ENCODE measurements around the gene LIF.

LIF gene

DNA sequence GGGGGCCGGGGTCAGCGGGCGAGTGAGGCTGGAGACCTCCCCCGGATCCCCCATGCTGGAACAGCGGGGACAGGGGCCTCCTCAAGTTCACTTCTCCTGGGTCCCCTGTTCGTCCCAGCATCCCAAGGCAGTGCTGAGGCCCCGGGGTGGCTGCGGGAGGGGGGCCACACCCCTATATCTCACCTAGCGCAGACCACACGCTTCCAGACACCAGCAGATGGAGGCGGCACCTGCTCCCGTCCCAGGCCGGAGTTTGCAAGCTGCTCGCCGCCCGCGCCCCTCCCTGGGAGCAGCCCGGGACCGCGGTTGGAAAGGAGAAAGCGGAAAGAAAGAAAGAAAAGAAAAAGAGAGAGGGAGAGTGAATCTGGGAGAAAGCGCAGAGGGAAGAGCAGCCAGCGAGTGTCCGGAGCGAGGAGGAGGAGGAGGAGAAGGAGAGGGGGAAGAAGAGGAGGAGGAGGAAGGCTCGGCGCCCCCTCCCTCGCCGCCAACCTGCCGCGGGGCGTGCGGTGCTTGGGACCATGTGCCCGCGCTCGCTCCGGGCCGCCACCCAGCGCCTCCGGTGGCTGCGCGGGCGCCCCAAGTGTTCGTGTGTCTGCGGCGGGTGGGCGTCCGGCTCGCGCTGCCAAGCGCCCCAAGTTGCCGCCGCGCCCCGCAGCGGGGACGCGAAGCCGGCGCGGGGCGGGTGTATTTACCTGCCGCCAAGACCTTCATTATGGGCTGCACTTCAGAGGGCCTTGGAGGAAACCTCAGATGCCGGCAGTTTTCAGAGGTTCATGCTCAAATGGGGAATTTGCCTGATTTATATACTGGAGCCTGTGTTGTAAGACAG is at the start of gene LIF (continued):
- no peak for TF ChIP-seq ZNF555 (tag by site-specific recombination; conservative IDR thresholded peaks at IDR 0.05)
- peak; percentile 48; the same call in 1 of the 2 replicates for TF ChIP-seq ZNF660 (tag by site-specific recombination; IDR thresholded peaks at IDR 0.05)
- no peak for TF ChIP-seq ZNF501 (tag by site-specific recombination; IDR thresholded peaks at IDR 0.05)
- TF ChIP-seq SP7 (tag by site-specific recombination; IDR thresholded peaks at IDR 0.05) = peak; percentile 66
- TF ChIP-seq ZBTB8A (tag by site-specific recombination; IDR thresholded peaks at IDR 0.05) = peak; percentile 72
- TF ChIP-seq, protein P1, sequence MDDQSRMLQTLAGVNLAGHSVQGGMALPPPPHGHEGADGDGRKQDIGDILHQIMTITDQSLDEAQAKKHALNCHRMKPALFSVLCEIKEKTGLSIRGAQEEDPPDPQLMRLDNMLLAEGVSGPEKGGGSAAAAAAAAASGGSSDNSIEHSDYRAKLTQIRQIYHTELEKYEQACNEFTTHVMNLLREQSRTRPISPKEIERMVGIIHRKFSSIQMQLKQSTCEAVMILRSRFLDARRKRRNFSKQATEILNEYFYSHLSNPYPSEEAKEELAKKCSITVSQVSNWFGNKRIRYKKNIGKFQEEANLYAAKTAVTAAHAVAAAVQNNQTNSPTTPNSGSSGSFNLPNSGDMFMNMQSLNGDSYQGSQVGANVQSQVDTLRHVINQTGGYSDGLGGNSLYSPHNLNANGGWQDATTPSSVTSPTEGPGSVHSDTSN (CRISPR knock-in tag; IDR thresholded peaks at IDR 0.05) = 0 out of 2 replicates have a peak, but pooled peaks have one; percentile 47
- no peak for TF ChIP-seq ZNF23 (tag by site-specific recombination; IDR thresholded peaks at IDR 0.05; ENCODE audit: borderline replicate concordance)
- peak; percentile 97 for TF ChIP-seq ZNF366 (tag by site-specific recombination; conservative IDR thresholded peaks at IDR 0.05)
- no peak for TF ChIP-seq ZNF121 (tag by site-specific recombination; IDR thresholded peaks at IDR 0.05)
- TF ChIP-seq, protein P2, sequence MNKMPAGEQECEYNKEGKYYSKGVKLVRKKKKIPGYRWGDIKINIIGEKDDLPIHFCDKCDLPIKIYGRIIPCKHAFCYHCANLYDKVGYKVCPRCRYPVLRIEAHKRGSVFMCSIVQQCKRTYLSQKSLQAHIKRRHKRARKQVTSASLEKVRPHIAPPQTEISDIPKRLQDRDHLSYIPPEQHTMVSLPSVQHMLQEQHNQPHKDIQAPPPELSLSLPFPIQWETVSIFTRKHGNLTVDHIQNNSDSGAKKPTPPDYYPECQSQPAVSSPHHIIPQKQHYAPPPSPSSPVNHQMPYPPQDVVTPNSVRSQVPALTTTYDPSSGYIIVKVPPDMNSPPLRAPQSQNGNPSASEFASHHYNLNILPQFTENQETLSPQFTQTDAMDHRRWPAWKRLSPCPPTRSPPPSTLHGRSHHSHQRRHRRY (tag by site-specific recombination; IDR thresholded peaks at IDR 0.05) = no peak
- TF ChIP-seq HOXC10 (CRISPR knock-in tag; IDR thresholded peaks at IDR 0.05) = no peak
- TF ChIP-seq ZNF140 (tag by site-specific recombination; IDR thresholded peaks at IDR 0.05) = no peak
- TF ChIP-seq EGR2 (tag by site-specific recombination; IDR thresholded peaks at IDR 0.05; ENCODE audit: low read depth) = peak; percentile 94
- no peak for TF ChIP-seq ZNF624 (tag by site-specific recombination; IDR thresholded peaks at IDR 0.05)
- no peak for TF ChIP-seq ZNF266 (tag by site-specific recombination; IDR thresholded peaks at IDR 0.05; ENCODE audit: low read depth)
- TF ChIP-seq ZFP37 (tag by site-specific recombination; IDR thresholded peaks at IDR 0.05) = no peak
- peak; percentile 100 for TF ChIP-seq PRDM1 (tag by site-specific recombination; IDR thresholded peaks at IDR 0.05)
- TF ChIP-seq ZNF558 (tag by site-specific recombination; IDR thresholded peaks at IDR 0.05) = no peak
- no peak for TF ChIP-seq ZFP3 (tag by site-specific recombination; IDR thresholded peaks at IDR 0.05; ENCODE audit: low read depth)
- no peak for TF ChIP-seq HOXD13 (CRISPR knock-in tag; IDR thresholded peaks at IDR 0.05; ENCODE audit: borderline replicate concordance)

DNA sequence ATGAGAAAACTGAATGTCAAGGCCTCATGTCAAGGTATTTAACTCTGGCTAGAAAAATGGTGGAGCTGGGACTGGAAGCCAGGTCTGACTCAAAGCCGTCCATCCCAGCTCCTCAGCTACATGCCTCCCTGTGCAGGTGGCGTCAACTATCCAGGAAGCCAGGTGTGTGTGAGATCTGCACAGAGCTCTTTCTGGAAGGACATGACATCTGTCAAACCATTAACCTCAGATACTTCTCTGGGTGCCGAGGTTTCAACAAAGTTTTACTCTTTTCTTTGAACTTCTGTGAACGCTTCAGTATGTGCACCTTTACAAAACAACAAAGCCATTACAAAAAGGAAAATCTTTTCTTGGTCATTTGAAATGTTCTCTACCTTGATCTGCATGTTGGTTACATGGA is 49.8 kb upstream of the LIF start:
- Histone ChIP-seq H3K36me3 (ENCODE audit: control insufficient read depth in 2 of 2, insufficient read depth in 1 of 2, low read length in 2 of 2) (peaks cover 3 to 83% of the 10 kb centered on the region in 2 experiments; a peak in 2 of 3 replicates), H3K4me1 (ENCODE audit: control insufficient read depth, insufficient read depth, low read length) (no peaks in the 10 kb centered on the region), H3K27ac (ENCODE audit: extremely low read depth, low read depth, low read length) (no peak overlapping the region), H3K9me3 (ENCODE audit: control insufficient read depth, insufficient read depth, low read depth, low read length) (no peaks in the 10 kb centered on the region), H3K4me3 (ENCODE audit: low read depth, low read length) (no peak overlapping the region)
- ChIA-PET CTCF (interaction anchor here (0.6 to 2.2 kb wide), 5 partner anchors 9 to 188 kb away, joined by 3 to 8 read pairs (median 3); no protein-coding TSS in a partner anchor), POLR2A (no interaction called here)
- TF ChIP-seq ZNF561 (tag by site-specific recombination; IDR thresholded peaks at IDR 0.05; ENCODE audit: borderline replicate concordance) = no peak
- no peak for TF ChIP-seq GLIS2 (tag by site-specific recombination; IDR thresholded peaks at IDR 0.05)
- TF ChIP-seq ZNF132 (tag by site-specific recombination; IDR thresholded peaks at IDR 0.05; ENCODE audit: borderline replicate concordance) = no peak
- no peak for TF ChIP-seq GFI1B (tag by site-specific recombination; IDR thresholded peaks at IDR 0.05)
- TF ChIP-seq KLF9 (tag by site-specific recombination; IDR thresholded peaks at IDR 0.05; ENCODE audit: low read depth) = no peak
- no peak for TF ChIP-seq YY2 (tag by site-specific recombination; IDR thresholded peaks at IDR 0.05)

Measured in HEK293 (cell line).